K562 (cell line): Measurements from ENCODE around the gene ANKRD13B. TPM values are rescaled to one million over a fixed set of nuclear protein-coding genes. Genes with fewer than 3 reads are reported as not detected.

Experiments
- ARID1B ChIP-seq: fragments of 450-650 bp; IDR thresholded peaks from 2 replicates; pipeline ENCODE4 v1.6.1; 2016; ENCODE audit warnings: antibody characterized with exemption, mild to moderate bottlenecking, inconsistent platforms
- CCAR2 ChIP-seq: fragments of 200-400 bp; formaldehyde crosslinking; IDR thresholded peaks from 2 replicates; pipeline ENCODE4 v1.6.1; 2017; ENCODE audit warnings: mild to moderate bottlenecking, low read depth, low read length
- CGGBP1 ChIP-seq: fragments of 250-450 bp; sonication (Bioruptor Pico); IDR thresholded peaks from 2 replicates; pipeline ENCODE4 v1.9.0; 2021; ENCODE audit warnings: mild to moderate bottlenecking
- DNMT1 ChIP-seq: fragments of 450-650 bp; IDR thresholded peaks from 2 replicates; pipeline ENCODE4 v1.6.1; 2016; ENCODE audit warnings: antibody characterized with exemption, mild to moderate bottlenecking
- EHMT2 ChIP-seq: fragments of 450-650 bp; IDR thresholded peaks from 2 replicates; pipeline ENCODE4 v1.6.1; 2018; ENCODE audit warnings: antibody characterized with exemption
- ESRRA ChIP-seq: fragments of 450-650 bp; IDR thresholded peaks from 2 replicates; pipeline ENCODE4 v1.6.1; 2014; ENCODE audit warnings: low read depth, mild to moderate bottlenecking, moderate library complexity, borderline replicate concordance
- HDAC2 ChIP-seq: fragments of 450-650 bp; IDR thresholded peaks from 2 replicates; pipeline ENCODE4 v1.6.1; 2016; ENCODE audit warnings: mild to moderate bottlenecking
- HSF4 ChIP-seq: fragments of 250-450 bp; sonication (Bioruptor Pico); IDR thresholded peaks from 2 replicates; pipeline ENCODE4 v2.1.2; 2022; ENCODE audit warnings: mild to moderate bottlenecking, moderate library complexity, borderline replicate concordance
- MEIS2 ChIP-seq: fragments of 450-650 bp; IDR thresholded peaks from 2 replicates; pipeline ENCODE4 v1.6.1; 2014; ENCODE audit warnings: mild to moderate bottlenecking; ENCODE audit not compliant: partially characterized antibody
- NBN ChIP-seq: fragments of 450-650 bp; IDR thresholded peaks from 2 replicates; pipeline ENCODE4 v1.6.1; 2016; ENCODE audit warnings: low read depth, mild to moderate bottlenecking
- NCOA4 ChIP-seq: fragments of 450-650 bp; IDR thresholded peaks from 2 replicates; pipeline ENCODE4 v1.6.1; 2018; ENCODE audit warnings: mild to moderate bottlenecking; ENCODE audit not compliant: partially characterized antibody
- POLR2AphosphoS5 ChIP-seq: IDR thresholded peaks from 2 replicates; pipeline ENCODE4 v1.6.1; 2011; ENCODE audit warnings: mild to moderate bottlenecking, low read depth, low read length, moderate library complexity; ENCODE audit not compliant: control insufficient read depth, insufficient read depth
- RBM25 ChIP-seq: fragments of 200-400 bp; formaldehyde crosslinking; IDR thresholded peaks from 2 replicates; pipeline ENCODE4 v1.6.1; 2018; ENCODE audit warnings: low read length, low read depth, moderate library complexity; ENCODE audit not compliant: severe bottlenecking
- SIX5 ChIP-seq, 2 experiments: IDR thresholded peaks; 2 replicates each; pipeline ENCODE4 v1.6.1; 2011; ENCODE audit warnings: low read length in 2 of 2, borderline replicate concordance in 1 of 2, low read depth in 1 of 2, mild to moderate bottlenecking in 1 of 2, moderate library complexity in 1 of 2; ENCODE audit not compliant: insufficient read depth in 1 of 2
- STAG1 ChIP-seq: sonication (generic); formaldehyde crosslinking; IDR thresholded peaks from 2 replicates; pipeline ENCODE4 v1.5.0; 2020; ENCODE audit warnings: missing genetic modification reagents, borderline replicate concordance
- TAF1 ChIP-seq: IDR thresholded peaks from 2 replicates; pipeline ENCODE4 v1.6.1; 2011; ENCODE audit warnings: mild to moderate bottlenecking, low read length, moderate library complexity; ENCODE audit not compliant: insufficient read depth, control insufficient read depth, severe bottlenecking; ENCODE audit errors: extremely low read depth
- TGIF2 ChIP-seq: sonication (generic); formaldehyde crosslinking; IDR thresholded peaks from 2 replicates; pipeline ENCODE4 v1.8.1; 2022; ENCODE audit warnings: mild to moderate bottlenecking, missing genetic modification reagents, moderate library complexity
- TRIM24 ChIP-seq, 2 experiments: fragments of 450-650 bp; IDR thresholded peaks; 2 replicates each; pipeline ENCODE4 v1.6.1; 2016
- ZBTB1 ChIP-seq: sonication (generic); formaldehyde crosslinking; IDR thresholded peaks from 2 replicates; pipeline ENCODE4 v1.8.1; 2023; ENCODE audit warnings: missing genetic modification reagents, low read depth, mild to moderate bottlenecking, borderline replicate concordance
- ZNF224 ChIP-seq: sonication (generic); formaldehyde crosslinking; IDR thresholded peaks from 2 replicates; pipeline ENCODE4 v1.8.0; 2022; ENCODE audit warnings: mild to moderate bottlenecking, missing genetic modification reagents
- ZNF408 ChIP-seq: fragments of 250-450 bp; sonication (Bioruptor Pico); IDR thresholded peaks from 2 replicates; pipeline ENCODE4 v1.4.0; 2020; ENCODE audit warnings: low read depth, mild to moderate bottlenecking, moderate library complexity
- ZNF445 ChIP-seq: fragments of 250-450 bp; sonication (Bioruptor Pico); IDR thresholded peaks from 2 replicates; pipeline ENCODE4 v1.4.0; 2020; ENCODE audit warnings: low read depth, mild to moderate bottlenecking, moderate library complexity
- polyA plus RNA-seq, 8 experiments: library from polyadenylated mRNA; depleted of rRNA in 4 of 8; stranded (reverse) in 5 of 8; unstranded in 3 of 8; fragments of >200 nt; fragmentation: Nextera tagmentation in 2 of 8; fragmentation: Illumina TruSeq in 1 of 8; extraction: Ambion mirVana in 2 of 8; extraction: Trizol in 1 of 8; gene quantifications; 2 replicates each; pipeline versions ENCODE4 v1.2.1 to v1.2.3, GENCODE V29; 2011 to 2014; ENCODE audit warnings: inconsistent platforms in 1 of 8, missing spikeins in 1 of 8
- total RNA-seq, 7 experiments: library from RNA; depleted of rRNA in 6 of 7; stranded (reverse); fragments of >200 nt in 6 of 7; fragmentation: Illumina TruSeq in 2 of 7; extraction: Trizol in 2 of 7; gene quantifications; 2 replicates each; pipeline versions ENCODE4 v1.2.1 to v1.2.3, GENCODE V29; 2011 to 2021; ENCODE audit warnings: low replicate concordance in 1 of 7
- TF ChIP-seq, protein P1 (sequence below): fragments of 450-650 bp; conservative IDR thresholded peaks from 2 replicates; pipeline ENCODE4 v1.6.1; 2016; ENCODE audit warnings: missing genetic modification characterization, low read depth, mild to moderate bottlenecking, control low read depth, missing compliant biosample characterization
- TF ChIP-seq, protein P2 (sequence below): IDR thresholded peaks from 3 replicates; pipeline ENCODE4 v1.6.1; 2011; ENCODE audit warnings: borderline replicate concordance, mild to moderate bottlenecking; ENCODE audit not compliant: insufficient read length, insufficient read depth
- TF ChIP-seq, protein P3 (sequence below): fragments of 250-450 bp; sonication (Bioruptor Pico); IDR thresholded peaks from 2 replicates; pipeline ENCODE4 v1.5.0; 2021; ENCODE audit warnings: mild to moderate bottlenecking, borderline replicate concordance

ANKRD13B gene
- total and polyA plus RNA-seq, 9 of the 15 experiments (the other 6 are each of a cell fraction or from before 2014, with no cell fraction given): 0.15 to 28.1 (median 4.6) TPM

DNA sequence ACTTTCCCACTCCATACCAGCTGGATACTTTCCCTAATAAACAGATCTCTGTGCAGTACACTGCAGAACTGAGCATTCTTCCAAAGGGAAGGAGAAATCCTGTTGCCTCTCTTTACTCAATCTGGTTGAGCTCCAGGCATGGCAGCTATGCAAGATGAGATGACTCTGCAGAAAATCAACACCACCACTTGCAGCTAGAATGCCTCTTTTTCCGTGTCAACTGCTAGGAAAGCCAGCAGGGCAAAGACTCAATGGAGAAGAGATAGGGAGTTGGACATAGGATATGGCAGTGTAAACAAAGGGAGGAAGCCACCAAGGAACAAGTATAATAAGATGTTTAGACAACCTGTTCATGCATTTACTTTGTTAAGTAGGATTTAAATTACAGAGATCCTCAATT, 70.2 kb downstream of the ANKRD13B start (continued):
- TF ChIP-seq, protein P1, sequence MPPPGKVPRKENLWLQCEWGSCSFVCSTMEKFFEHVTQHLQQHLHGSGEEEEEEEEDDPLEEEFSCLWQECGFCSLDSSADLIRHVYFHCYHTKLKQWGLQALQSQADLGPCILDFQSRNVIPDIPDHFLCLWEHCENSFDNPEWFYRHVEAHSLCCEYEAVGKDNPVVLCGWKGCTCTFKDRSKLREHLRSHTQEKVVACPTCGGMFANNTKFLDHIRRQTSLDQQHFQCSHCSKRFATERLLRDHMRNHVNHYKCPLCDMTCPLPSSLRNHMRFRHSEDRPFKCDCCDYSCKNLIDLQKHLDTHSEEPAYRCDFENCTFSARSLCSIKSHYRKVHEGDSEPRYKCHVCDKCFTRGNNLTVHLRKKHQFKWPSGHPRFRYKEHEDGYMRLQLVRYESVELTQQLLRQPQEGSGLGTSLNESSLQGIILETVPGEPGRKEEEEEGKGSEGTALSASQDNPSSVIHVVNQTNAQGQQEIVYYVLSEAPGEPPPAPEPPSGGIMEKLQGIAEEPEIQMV (tag): no peak
- TF ChIP-seq DNMT1: no peak
- no peak for TF ChIP-seq CGGBP1
- TF ChIP-seq ZNF445 (CRISPR knock-in tag): no peak
- no peak for TF ChIP-seq MEIS2
- no peak for TF ChIP-seq ZNF408
- no peak for TF ChIP-seq HSF4
- TF ChIP-seq ARID1B: peak; percentile 42
- TF ChIP-seq TAF1: no peak
- TF ChIP-seq ESRRA: no peak
- TF ChIP-seq TGIF2 (CRISPR knock-in tag): no peak
- TF ChIP-seq EHMT2: no peak; the same call in 1 of the 2 replicates
- TF ChIP-seq, protein P2, sequence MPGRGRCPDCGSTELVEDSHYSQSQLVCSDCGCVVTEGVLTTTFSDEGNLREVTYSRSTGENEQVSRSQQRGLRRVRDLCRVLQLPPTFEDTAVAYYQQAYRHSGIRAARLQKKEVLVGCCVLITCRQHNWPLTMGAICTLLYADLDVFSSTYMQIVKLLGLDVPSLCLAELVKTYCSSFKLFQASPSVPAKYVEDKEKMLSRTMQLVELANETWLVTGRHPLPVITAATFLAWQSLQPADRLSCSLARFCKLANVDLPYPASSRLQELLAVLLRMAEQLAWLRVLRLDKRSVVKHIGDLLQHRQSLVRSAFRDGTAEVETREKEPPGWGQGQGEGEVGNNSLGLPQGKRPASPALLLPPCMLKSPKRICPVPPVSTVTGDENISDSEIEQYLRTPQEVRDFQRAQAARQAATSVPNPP: no peak
- TF ChIP-seq RBM25: no peak
- no peak for TF ChIP-seq NBN
- no peak for TF ChIP-seq NCOA4
- no peak for TF ChIP-seq TRIM24 (IDR thresholded peaks at IDR 0.05)
- TF ChIP-seq ZNF224 (CRISPR knock-in tag): no peak
- no peak for TF ChIP-seq ZBTB1 (CRISPR knock-in tag)
- no peak for TF ChIP-seq SIX5 (IDR thresholded peaks at IDR 0.05; ENCODE audit: borderline replicate concordance in 1 of 2, insufficient read depth in 1 of 2, low read depth in 1 of 2, low read length in 2 of 2)
- no peak for TF ChIP-seq CCAR2
- 0 out of 2 replicates have a peak, but pooled peaks have one; percentile 20 for TF ChIP-seq HDAC2
- no peak for TF ChIP-seq POLR2AphosphoS5
- no peak for TF ChIP-seq STAG1 (CRISPR knock-in tag)
- TF ChIP-seq, protein P3, sequence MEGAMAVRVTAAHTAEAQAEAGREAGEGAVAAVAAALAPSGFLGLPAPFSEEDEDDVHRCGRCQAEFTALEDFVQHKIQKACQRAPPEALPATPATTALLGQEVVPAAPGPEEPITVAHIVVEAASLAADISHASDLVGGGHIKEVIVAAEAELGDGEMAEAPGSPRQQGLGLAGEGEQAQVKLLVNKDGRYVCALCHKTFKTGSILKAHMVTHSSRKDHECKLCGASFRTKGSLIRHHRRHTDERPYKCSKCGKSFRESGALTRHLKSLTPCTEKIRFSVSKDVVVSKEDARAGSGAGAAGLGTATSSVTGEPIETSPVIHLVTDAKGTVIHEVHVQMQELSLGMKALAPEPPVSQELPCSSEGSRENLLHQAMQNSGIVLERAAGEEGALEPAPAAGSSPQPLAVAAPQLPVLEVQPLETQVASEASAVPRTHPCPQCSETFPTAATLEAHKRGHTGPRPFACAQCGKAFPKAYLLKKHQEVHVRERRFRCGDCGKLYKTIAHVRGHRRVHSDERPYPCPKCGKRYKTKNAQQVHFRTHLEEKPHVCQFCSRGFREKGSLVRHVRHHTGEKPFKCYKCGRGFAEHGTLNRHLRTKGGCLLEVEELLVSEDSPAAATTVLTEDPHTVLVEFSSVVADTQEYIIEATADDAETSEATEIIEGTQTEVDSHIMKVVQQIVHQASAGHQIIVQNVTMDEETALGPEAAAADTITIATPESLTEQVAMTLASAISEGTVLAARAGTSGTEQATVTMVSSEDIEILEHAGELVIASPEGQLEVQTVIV: no peak
